ENCODE measurements around the gene ALX4. TPM values are rescaled to one million over a fixed set of nuclear protein-coding genes. Genes with fewer than 3 reads are reported as not detected.

Gene ALX4
- total RNA-seq, 4 donors from 2014 or later = 0.26 to 2.5 (median 0.73) TPM; not detected in 1

GRCh38 chr11:44351898-44352498, 42.1 kb upstream of the ALX4 start:
- H3K4me3 ChIP-seq = no peak overlapping the region
- no peaks in the 10 kb centered on the region for H3K9me3 ChIP-seq
- no peaks in the 10 kb centered on the region for H3K4me1 ChIP-seq
- H3K27me3 ChIP-seq = no peaks in the 10 kb centered on the region
- no peaks in the 10 kb centered on the region for H3K36me3 ChIP-seq
- no peak for DNase-seq
- peak in 1 of 4 experiments; percentile 8 for TF ChIP-seq CTCF (IDR thresholded peaks at IDR 0.05)
- no peak for TF ChIP-seq POLR2A (IDR thresholded peaks at IDR 0.05)
- intact Hi-C loops (cut with DNase I; ENCODE audit: low total_unique reads) = no loop called here
- no peak overlapping the region for H3K27ac ChIP-seq

- no peak overlapping the region for H3K4me3 ChIP-seq
- H3K27me3 ChIP-seq = no peaks in the 10 kb centered on the region
- TF ChIP-seq CTCF (IDR thresholded peaks at IDR 0.05) (no peak), POLR2A (IDR thresholded peaks at IDR 0.05) (no peak)
- H3K36me3 ChIP-seq = no peaks in the 10 kb centered on the region
- H3K4me1 ChIP-seq = no peaks in the 10 kb centered on the region
- H3K9me3 ChIP-seq = no peaks in the 10 kb centered on the region
- intact Hi-C loops (cut with DNase I; ENCODE audit: low total_unique reads) = no loop called here
- no peak for DNase-seq
- no peak overlapping the region for H3K27ac ChIP-seq
Measured at GRCh38 chr11:44351006-44351660, 41.2 kb upstream of the ALX4 start.

GRCh38 chr11:44349328-44349727, 39.4 kb upstream of the ALX4 start:
- Histone ChIP-seq H3K4me1 (no peaks in the 10 kb centered on the region), H3K9me3 (no peaks in the 10 kb centered on the region)
- DNase-seq = no peak

GRCh38 chr11:44348721-44349120, 38.8 kb upstream of the ALX4 start:
- no peaks in the 10 kb centered on the region for H3K27me3 ChIP-seq
- intact Hi-C loops (cut with DNase I; ENCODE audit: low total_unique reads) = no loop called here
- no peak for DNase-seq

More at GRCh38 chr11:44349328-44349727, 39.4 kb upstream of the ALX4 start:
- Histone ChIP-seq H3K36me3 (no peaks in the 10 kb centered on the region), H3K4me3 (no peak overlapping the region), H3K27ac (no peak overlapping the region), H3K27me3 (no peaks in the 10 kb centered on the region)
- intact Hi-C loops (cut with DNase I; ENCODE audit: low total_unique reads) = no loop called here
- TF ChIP-seq POLR2A (IDR thresholded peaks at IDR 0.05) = no peak
- no peak for TF ChIP-seq CTCF (IDR thresholded peaks at IDR 0.05)

More at GRCh38 chr11:44348721-44349120, 38.8 kb upstream of the ALX4 start:
- no peak overlapping the region for H3K27ac ChIP-seq
- no peak overlapping the region for H3K4me3 ChIP-seq
- no peaks in the 10 kb centered on the region for H3K36me3 ChIP-seq
- H3K4me1 ChIP-seq = no peaks in the 10 kb centered on the region
- TF ChIP-seq POLR2A (IDR thresholded peaks at IDR 0.05) (no peak), CTCF (IDR thresholded peaks at IDR 0.05) (no peak)
- H3K9me3 ChIP-seq = no peaks in the 10 kb centered on the region

Measured in uterus (tissue), 4 donors.